GM19239 (cell line): Measurements from ENCODE around the gene CENATAC.
"Not testable (repeated sequence)": the region's sequence is repeated elsewhere in the genome, so short reads cannot be mapped to it uniquely, and the experiment has no call there.

Experiments
- DNase-seq: peaks from one replicate; pipeline ENCODE4 v3.0.0; 2011; ENCODE audit warnings: low spot score; ENCODE audit not compliant: insufficient read length
- FAIRE-seq: peaks from 2 replicates; lab custom pipeline; 2011; peaks lifted over from hg19 to GRCh38; lab: Jason Lieb, UNC

CENATAC gene

GRCh38 chr11:119025541-119025940, 27.6 kb downstream of the CENATAC start:
- FAIRE-seq (no peak), DNase-seq (no peak)

- FAIRE-seq (no peak), DNase-seq (no peak)
Measured at GRCh38 chr11:119025978-119026766, 28.2 kb downstream of the CENATAC start.

GRCh38 chr11:119026970-119027369, 29.0 kb downstream of the CENATAC start:
- no peak for FAIRE-seq

GRCh38 chr11:119027561-119028345, 29.8 kb downstream of the CENATAC start:
- FAIRE-seq (no peak), DNase-seq (no peak)

More at GRCh38 chr11:119026970-119027369, 29.0 kb downstream of the CENATAC start:
- no peak for DNase-seq

GRCh38 chr11:119028346-119029068, 30.6 kb downstream of the CENATAC start:
- FAIRE-seq: no peak

GRCh38 chr11:119029069-119029339, 31.1 kb downstream of the CENATAC start:
- FAIRE-seq: no peak
- DNase-seq: no peak

More at GRCh38 chr11:119028346-119029068, 30.6 kb downstream of the CENATAC start:
- DNase-seq: no peak

GRCh38 chr11:119029340-119030028, 31.5 kb downstream of the CENATAC start:
- DNase-seq (no peak), FAIRE-seq (peak; percentile 21)

GRCh38 chr11:119030029-119030328, 32.0 kb downstream of the CENATAC start:
- DNase-seq (no peak), FAIRE-seq (peak; percentile 31)

- FAIRE-seq: peak; percentile 97
Measured at GRCh38 chr11:119030329-119031047, 32.5 kb downstream of the CENATAC start, which contains the start of gene SLC37A4. Gene SLC37A4, minus strand, starts transcription at chr11:119030877.

GRCh38 chr11:119031912-119032280, 34.0 kb downstream of the CENATAC start:
- DNase-seq (no peak), FAIRE-seq (no peak)

More at GRCh38 chr11:119030329-119031047, 32.5 kb downstream of the CENATAC start, which contains the start of gene SLC37A4:
- DNase-seq: peak; percentile 95

GRCh38 chr11:119033421-119033820, 35.5 kb downstream of the CENATAC start:
- FAIRE-seq, DNase-seq: not testable (repeated sequence)

GRCh38 chr11:119034813-119035212, 36.9 kb downstream of the CENATAC start:
- no peak for DNase-seq
- FAIRE-seq: no peak

GRCh38 chr11:119038884-119039283, 40.9 kb downstream of the CENATAC start:
- DNase-seq: no peak
- no peak for FAIRE-seq

GRCh38 chr11:119039471-119039870, 41.5 kb downstream of the CENATAC start:
- not testable (repeated sequence) for FAIRE-seq, DNase-seq

- no peak for FAIRE-seq
- no peak for DNase-seq
Measured at GRCh38 chr11:119041821-119042514, 44.0 kb downstream of the CENATAC start.

GRCh38 chr11:119042927-119043326, 45.0 kb downstream of the CENATAC start:
- no peak for DNase-seq
- FAIRE-seq: no peak

- DNase-seq (no peak), FAIRE-seq (no peak)
Measured at GRCh38 chr11:119044708-119045107, 46.8 kb downstream of the CENATAC start.

GRCh38 chr11:119046489-119046888, 48.6 kb downstream of the CENATAC start:
- no peak for DNase-seq
- no peak for FAIRE-seq

GRCh38 chr11:119047205-119047604, 49.3 kb downstream of the CENATAC start:
- no peak for FAIRE-seq
- DNase-seq: no peak
